NCI-H2196 (cell line): ENCODE measurements around the gene MEGF6.
"Not testable (repeated sequence)": the region's sequence is repeated elsewhere in the genome, so short reads cannot be mapped to it uniquely, and the experiment has no call there.

Source experiments
- DNase-seq: peaks from one replicate; lab custom pipeline; 2025; ENCODE audit not compliant: unreplicated experiment; lab: John Stamatoyannopoulos, UW

Gene MEGF6

GRCh38 chr1:3596663-3597598 is 14.4 kb downstream of the MEGF6 start:
- DNase-seq, result no peak

GRCh38 chr1:3595949-3596348 is 15.4 kb downstream of the MEGF6 start:
- no peak for DNase-seq

GRCh38 chr1:3594706-3595377 is 16.5 kb downstream of the MEGF6 start:
- no peak for DNase-seq

- no peak for DNase-seq
These were observed 17.6 kb downstream of the MEGF6 start for GRCh38 chr1:3593745-3594144.

- DNase-seq, result no peak
These were observed 18.0 kb downstream of the MEGF6 start for GRCh38 chr1:3593334-3593733.

GRCh38 chr1:3590951-3591865 is 20.1 kb downstream of the MEGF6 start:
- DNase-seq, result no peak

- DNase-seq, result no peak
These were observed 21.1 kb downstream of the MEGF6 start for GRCh38 chr1:3590139-3590763.

GRCh38 chr1:3588395-3588794 is 22.9 kb downstream of the MEGF6 start:
- DNase-seq, result no peak

- no peak for DNase-seq
These were observed 24.1 kb downstream of the MEGF6 start for GRCh38 chr1:3586986-3587759.

- no peak for DNase-seq
These were observed 25.3 kb downstream of the MEGF6 start for GRCh38 chr1:3585940-3586568.

- not testable (repeated sequence) for DNase-seq
These were observed 25.9 kb downstream of the MEGF6 start for GRCh38 chr1:3585353-3585868.

- no peak for DNase-seq
These were observed 26.4 kb downstream of the MEGF6 start for GRCh38 chr1:3584915-3585314.

- DNase-seq, result not testable (repeated sequence)
These were observed 27.6 kb downstream of the MEGF6 start for GRCh38 chr1:3583751-3584150.

GRCh38 chr1:3581296-3582036 is 29.8 kb downstream of the MEGF6 start:
- DNase-seq, result no peak

GRCh38 chr1:3580231-3580630 is 31.1 kb downstream of the MEGF6 start:
- DNase-seq, result no peak

GRCh38 chr1:3579626-3580025 is 31.7 kb downstream of the MEGF6 start:
- no peak for DNase-seq

GRCh38 chr1:3578906-3579305 is 32.4 kb downstream of the MEGF6 start:
- DNase-seq, result no peak

GRCh38 chr1:3578433-3578805 is 32.9 kb downstream of the MEGF6 start:
- no peak for DNase-seq
